DND-41 (cell line): ENCODE results near the gene SLC35F3.

ENCODE experiments used
- ATAC-seq: fragments of 200-7000 bp; cut with Tn5 transposase; 3 replicates; pipeline ENCODE4 v1.9.1; 2021; ENCODE audit warnings: low read depth; ENCODE audit not compliant: insufficient read depth
- DNase-seq: peaks from one replicate; pipeline ENCODE4 v3.0.0-alpha.2; 2020
- H2AFZ ChIP-seq: 2 replicates; pipeline ENCODE4 v1.6.0; 2012; ENCODE audit warnings: low read depth, low read length
- H3K27ac ChIP-seq: 2 replicates; pipeline ENCODE4 v1.5.1; 2012; ENCODE audit warnings: low read length, inconsistent platforms
- H3K27me3 ChIP-seq: fragments of 200-600 bp; sonication (generic); 2 replicates; pipeline ENCODE4 v1.6.0; 2012; ENCODE audit warnings: low read length, mild to moderate bottlenecking, inconsistent platforms; ENCODE audit not compliant: insufficient read depth, poor library complexity
- H3K36me3 ChIP-seq: 2 replicates; pipeline ENCODE4 v1.5.1; 2012; ENCODE audit warnings: low read length, inconsistent platforms; ENCODE audit not compliant: insufficient read depth
- H3K4me1 ChIP-seq: 2 replicates; pipeline ENCODE4 v1.5.1; 2012; ENCODE audit warnings: mild to moderate bottlenecking, low read length; ENCODE audit not compliant: insufficient read depth
- H3K4me2 ChIP-seq: 2 replicates; pipeline ENCODE4 v1.6.0; 2012; ENCODE audit warnings: mild to moderate bottlenecking, moderate library complexity, low read length, inconsistent platforms; ENCODE audit not compliant: insufficient read depth
- H3K4me3 ChIP-seq, 2 experiments: fragments of 200-600 bp in 1 of 2; shearing (Covaris generic) in 1 of 2; 2 replicates each; pipeline ENCODE4 v1.5.1; 2012 to 2016; ENCODE audit warnings: inconsistent platforms in 2 of 2, low read length in 2 of 2, mild to moderate bottlenecking in 2 of 2, low read depth in 1 of 2, moderate library complexity in 1 of 2
- H3K79me2 ChIP-seq: 2 replicates; pipeline ENCODE4 v1.6.0; 2012; ENCODE audit warnings: low read length, inconsistent platforms; ENCODE audit not compliant: insufficient read depth
- H3K9ac ChIP-seq: 2 replicates; pipeline ENCODE4 v1.6.0; 2012; ENCODE audit warnings: low read depth, mild to moderate bottlenecking, inconsistent platforms, low read length, moderate library complexity
- H3K9me3 ChIP-seq: 2 replicates; pipeline ENCODE4 v1.5.1; 2012; ENCODE audit warnings: low read length, moderate library complexity, mild to moderate bottlenecking, inconsistent platforms; ENCODE audit not compliant: insufficient read depth, severe bottlenecking
- H4K20me1 ChIP-seq: 2 replicates; pipeline ENCODE4 v1.6.0; 2012; ENCODE audit warnings: low read length; ENCODE audit not compliant: insufficient read depth
- CTCF ChIP-seq: IDR thresholded peaks from 2 replicates; pipeline ENCODE4 v1.5.1; 2012; ENCODE audit warnings: borderline replicate concordance, low read length, moderate library complexity, mild to moderate bottlenecking; ENCODE audit not compliant: poor library complexity, severe bottlenecking; ENCODE audit errors: extremely low read depth
- EZH2 ChIP-seq: IDR thresholded peaks from 3 replicates; pipeline ENCODE4 v1.6.1; 2012; ENCODE audit warnings: borderline replicate concordance, low read depth, mild to moderate bottlenecking, moderate library complexity, low read length, inconsistent platforms; ENCODE audit not compliant: severe bottlenecking

The SLC35F3 gene

DNA sequence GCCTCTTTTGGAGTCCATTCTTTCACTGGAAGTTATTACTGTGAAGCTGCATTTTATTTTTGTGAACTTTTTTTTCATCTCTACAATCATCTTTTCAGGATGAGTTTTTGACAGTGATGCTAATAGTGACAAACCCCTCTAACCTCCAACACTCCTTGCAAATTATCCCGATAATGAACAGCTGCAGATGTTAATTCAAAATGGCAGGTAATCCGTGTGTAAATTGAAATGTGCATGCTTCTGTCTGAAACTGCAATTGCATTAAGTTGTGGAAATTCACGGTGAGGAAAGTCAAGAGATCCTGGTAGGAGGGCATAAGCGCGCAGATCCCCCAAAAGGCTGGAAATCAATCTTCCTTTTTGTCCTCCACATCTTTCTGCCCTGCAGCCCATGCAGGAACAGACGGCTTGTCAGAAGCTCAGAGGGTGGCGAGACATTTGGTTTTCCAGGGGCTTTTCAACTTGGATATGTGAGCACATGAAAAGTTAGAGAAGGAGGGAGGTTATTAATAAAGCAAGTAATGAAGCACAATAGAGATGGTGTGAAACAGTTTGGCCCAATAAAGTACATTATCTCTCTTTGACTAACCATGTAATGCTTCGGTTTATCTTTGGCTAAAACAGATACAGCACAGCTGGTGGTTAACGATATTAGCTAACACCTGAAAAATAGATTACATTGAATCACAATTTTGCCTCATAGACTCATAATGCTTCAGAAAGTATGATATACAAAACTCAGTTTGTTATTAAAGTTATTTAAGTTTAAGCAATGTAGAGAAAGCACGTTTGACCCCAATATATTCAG is 325.3 kb downstream of the SLC35F3 start:
- Histone ChIP-seq H3K4me1 (peaks cover 50% of the 10 kb centered on the region), H3K4me3 (peak overlapping the region in 1 of 2 experiments; percentile 47; a peak in 2 of 4 replicates), H3K9me3 (no peaks in the 10 kb centered on the region), H3K36me3 (peaks cover 10% of the 10 kb centered on the region; the same call in 1 of the 2 replicates), H3K27me3 (no peaks in the 10 kb centered on the region), H3K4me2 (peak overlapping the region; percentile 73), H3K27ac (peak overlapping the region; percentile 79), H2AFZ (peak overlapping the region; percentile 17; the same call in 1 of the 2 replicates), H4K20me1 (peaks cover 5% of the 10 kb centered on the region), H3K9ac (peak overlapping the region; percentile 37), H3K79me2 (peaks cover 7% of the 10 kb centered on the region)
- no peak for DNase-seq
- TF ChIP-seq CTCF = no peak
- no peak for TF ChIP-seq EZH2
- no peak for ATAC-seq

DNA sequence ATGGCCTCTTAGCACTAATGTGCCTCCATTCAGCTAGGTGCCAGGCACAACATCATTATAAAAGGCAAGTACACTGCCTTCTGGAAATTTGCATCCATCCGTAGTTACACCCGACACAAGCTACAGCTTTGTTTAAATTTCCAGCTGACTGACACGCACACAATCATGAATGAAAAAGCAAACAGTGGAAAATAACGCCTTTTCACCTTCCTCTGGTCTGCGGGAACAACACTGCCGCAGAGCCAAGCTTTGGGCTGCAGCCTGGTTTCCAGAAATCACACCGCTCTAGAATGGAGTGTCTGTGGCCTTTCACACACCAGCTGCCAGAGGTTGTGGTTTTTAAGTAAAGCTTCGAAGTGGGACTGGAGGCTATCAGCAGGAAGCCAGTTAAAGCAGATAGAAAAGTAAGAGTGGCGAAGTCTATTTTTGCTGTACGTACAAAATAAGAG is 326.0 kb downstream of the SLC35F3 start:
- ATAC-seq = peak; percentile 97

GRCh38 chr1:234231061-234231892 is 326.8 kb downstream of the SLC35F3 start:
- Histone ChIP-seq H3K4me3 (peak overlapping the region in 1 of 2 experiments; percentile 42; a peak in 2 of 4 replicates), H3K27me3 (no peaks in the 10 kb centered on the region), H3K79me2 (peaks cover 7% of the 10 kb centered on the region), H3K27ac (peak overlapping the region; percentile 79), H2AFZ (no peak overlapping the region), H4K20me1 (peaks cover 5% of the 10 kb centered on the region), H3K9me3 (no peaks in the 10 kb centered on the region), H3K9ac (peak overlapping the region; percentile 37), H3K36me3 (peaks cover 10% of the 10 kb centered on the region; the same call in 1 of the 2 replicates), H3K4me2 (peak overlapping the region; percentile 73), H3K4me1 (peaks cover 40% of the 10 kb centered on the region)
- no peak for ATAC-seq
- DNase-seq = no peak
- TF ChIP-seq EZH2 = no peak
- peak; percentile 49 for TF ChIP-seq CTCF

More for the DNA sequence above, 326.0 kb downstream of the SLC35F3 start:
- H4K20me1 ChIP-seq = peaks cover 5% of the 10 kb centered on the region
- peaks cover 7% of the 10 kb centered on the region for H3K79me2 ChIP-seq
- H3K4me1 ChIP-seq = peaks cover 48% of the 10 kb centered on the region
- peak overlapping the region; percentile 73 for H3K4me2 ChIP-seq
- H3K9me3 ChIP-seq = no peaks in the 10 kb centered on the region
- peaks cover 10% of the 10 kb centered on the region; the same call in 1 of the 2 replicates for H3K36me3 ChIP-seq
- H3K27ac ChIP-seq = peak overlapping the region; percentile 79
- peak; percentile 83 for DNase-seq
- no peaks in the 10 kb centered on the region for H3K27me3 ChIP-seq
- H3K4me3 ChIP-seq = peak overlapping the region in 1 of 2 experiments; percentile 47; a peak in 2 of 4 replicates
- H2AFZ ChIP-seq = peak overlapping the region; percentile 17; the same call in 1 of the 2 replicates
- TF ChIP-seq EZH2 (no peak), CTCF (no peak)
- H3K9ac ChIP-seq = peak overlapping the region; percentile 37
